ENCODE results near the gene NYAP2.
A peak's percentile ranks its signal among the peaks of the same experiment; 100 is the strongest.

The NYAP2 gene

DNA sequence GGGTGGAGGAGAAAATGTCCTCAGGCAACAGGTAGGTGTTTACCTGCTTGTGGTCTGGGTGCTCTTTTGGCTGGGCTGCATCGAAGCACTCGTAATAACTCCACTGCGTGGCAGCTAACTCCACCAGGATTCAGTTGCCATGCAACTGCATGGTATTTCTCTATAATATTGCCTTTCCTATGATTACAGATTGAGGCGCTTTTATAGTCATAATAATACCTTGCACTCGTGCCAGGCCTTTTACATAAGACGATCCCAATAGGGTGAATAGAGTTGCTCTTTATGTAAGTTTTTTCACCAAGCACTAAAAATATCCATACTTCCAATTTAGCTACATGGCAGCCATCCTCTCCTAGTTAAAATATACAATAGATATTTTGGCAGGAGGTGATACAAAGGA, 19.7 kb upstream of the NYAP2 start:
- Histone ChIP-seq H3K36me3 (ENCODE audit: control insufficient read depth in 4 of 4, insufficient read depth in 4 of 4, low read length in 3 of 4) (no peaks in the 10 kb centered on the region), H3K27ac (ENCODE audit: insufficient read depth in 1 of 2, low read depth in 1 of 2, low read length in 2 of 2, poor library complexity in 1 of 2, severe bottlenecking in 2 of 2) (no peak overlapping the region), H3K4me3 (ENCODE audit: control insufficient read depth in 1 of 7, extremely low read depth in 1 of 7, insufficient read depth in 4 of 7, low read depth in 2 of 7, low read length in 6 of 7) (no peak overlapping the region), H3K4me1 (ENCODE audit: control extremely low read depth in 1 of 4, control insufficient read depth in 4 of 4, insufficient read depth in 4 of 4, low read length in 3 of 4) (no peaks in the 10 kb centered on the region), H3K27me3 (replicated peaks in 2 of 5; ENCODE audit: control insufficient read depth in 4 of 5, insufficient read depth in 5 of 5, low read length in 4 of 5) (no peaks in the 10 kb centered on the region), H3K9me3 (ENCODE audit: control extremely low read depth in 1 of 5, control insufficient read depth in 4 of 5, insufficient read depth in 2 of 5, low read depth in 1 of 5, low read length in 4 of 5) (peaks cover 0 to 2% (median 0%) of the 10 kb centered on the region in 5 experiments)
- WGBS (ENCODE audit: insufficient coverage): 96% methylated on average over 3 of the region's 6 CpGs
- ChIA-PET POLR2A (no interaction called here), CTCF (no interaction called here)
- no peak for DNase-seq

DNA sequence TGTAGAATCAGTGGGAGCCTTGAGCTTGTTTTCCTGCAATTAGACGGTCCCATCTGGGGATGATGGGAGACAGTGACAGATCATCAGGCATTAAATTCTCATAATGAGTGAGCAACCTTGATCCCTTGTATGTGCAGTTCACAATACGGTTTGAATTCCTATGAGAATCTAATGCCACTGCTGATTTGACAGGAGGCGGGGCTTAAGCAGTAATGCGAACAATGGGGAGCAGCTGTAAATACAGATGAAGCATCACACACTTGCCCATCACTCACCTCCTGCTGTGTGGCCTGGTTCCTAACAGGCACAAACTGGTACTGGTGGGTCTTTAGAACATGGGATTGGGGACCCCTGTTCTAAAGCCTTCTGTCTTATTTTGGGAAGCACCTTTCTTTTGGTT, 17.9 kb upstream of the NYAP2 start:
- Histone ChIP-seq H3K4me3 (ENCODE audit: control insufficient read depth in 1 of 7, extremely low read depth in 1 of 7, insufficient read depth in 4 of 7, low read depth in 2 of 7, low read length in 6 of 7) (no peak overlapping the region), H3K27me3 (replicated peaks in 2 of 5; ENCODE audit: control insufficient read depth in 4 of 5, insufficient read depth in 5 of 5, low read length in 4 of 5) (no peaks in the 10 kb centered on the region), H3K4me1 (ENCODE audit: control extremely low read depth in 1 of 4, control insufficient read depth in 4 of 4, insufficient read depth in 4 of 4, low read length in 3 of 4) (no peaks in the 10 kb centered on the region), H3K9me3 (ENCODE audit: control extremely low read depth in 1 of 5, control insufficient read depth in 4 of 5, insufficient read depth in 2 of 5, low read depth in 1 of 5, low read length in 4 of 5) (peaks cover 0 to 2% (median 0%) of the 10 kb centered on the region in 5 experiments), H3K27ac (ENCODE audit: insufficient read depth in 1 of 2, low read depth in 1 of 2, low read length in 2 of 2, poor library complexity in 1 of 2, severe bottlenecking in 2 of 2) (no peak overlapping the region), H3K36me3 (ENCODE audit: control insufficient read depth in 4 of 4, insufficient read depth in 4 of 4, low read length in 3 of 4) (no peaks in the 10 kb centered on the region)
- no peak for DNase-seq
- POLR2A ChIA-PET: no interaction called here
- WGBS (ENCODE audit: insufficient coverage): 88% methylated on average over 4 of the region's 4 CpGs
- CTCF ChIA-PET: no interaction called here

DNA sequence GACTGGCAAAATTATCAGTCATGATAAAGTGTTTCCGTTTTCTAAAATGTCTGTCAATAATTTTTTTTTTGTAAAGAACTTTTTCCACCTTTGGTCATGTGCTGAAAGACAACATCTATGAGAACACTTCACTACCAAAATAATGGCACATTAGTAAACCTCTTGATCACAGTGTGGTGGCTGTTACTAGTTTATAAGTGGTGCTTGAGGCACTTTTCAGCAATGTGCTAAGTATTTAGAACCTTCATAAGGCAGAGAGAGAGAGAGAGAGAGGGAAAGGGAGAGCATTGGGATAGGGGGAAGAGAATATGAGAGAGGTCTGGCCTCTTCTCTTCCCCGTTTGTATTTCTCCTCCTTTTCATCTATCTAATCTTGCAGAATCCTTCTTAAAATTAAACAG, 1.1 kb upstream of the NYAP2 start:
- WGBS (ENCODE audit: insufficient coverage): no CpG with 5 or more reads among the region's 2 CpGs
- ChIA-PET CTCF (no interaction called here), POLR2A (no interaction called here)
- Histone ChIP-seq H3K36me3 (ENCODE audit: control insufficient read depth in 4 of 4, insufficient read depth in 4 of 4, low read length in 3 of 4) (no peaks in the 10 kb centered on the region), H3K4me3 (ENCODE audit: control insufficient read depth in 1 of 7, extremely low read depth in 1 of 7, insufficient read depth in 4 of 7, low read depth in 2 of 7, low read length in 6 of 7) (no peak overlapping the region), H3K9me3 (ENCODE audit: control extremely low read depth in 1 of 5, control insufficient read depth in 4 of 5, insufficient read depth in 2 of 5, low read depth in 1 of 5, low read length in 4 of 5) (no peaks in the 10 kb centered on the region), H3K27me3 (replicated peaks in 2 of 5; ENCODE audit: control insufficient read depth in 4 of 5, insufficient read depth in 5 of 5, low read length in 4 of 5) (no peaks in the 10 kb centered on the region), H3K27ac (ENCODE audit: insufficient read depth in 1 of 2, low read depth in 1 of 2, low read length in 2 of 2, poor library complexity in 1 of 2, severe bottlenecking in 2 of 2) (no peak overlapping the region), H3K4me1 (ENCODE audit: control extremely low read depth in 1 of 4, control insufficient read depth in 4 of 4, insufficient read depth in 4 of 4, low read length in 3 of 4) (no peaks in the 10 kb centered on the region)
- DNase-seq: no peak

DNA sequence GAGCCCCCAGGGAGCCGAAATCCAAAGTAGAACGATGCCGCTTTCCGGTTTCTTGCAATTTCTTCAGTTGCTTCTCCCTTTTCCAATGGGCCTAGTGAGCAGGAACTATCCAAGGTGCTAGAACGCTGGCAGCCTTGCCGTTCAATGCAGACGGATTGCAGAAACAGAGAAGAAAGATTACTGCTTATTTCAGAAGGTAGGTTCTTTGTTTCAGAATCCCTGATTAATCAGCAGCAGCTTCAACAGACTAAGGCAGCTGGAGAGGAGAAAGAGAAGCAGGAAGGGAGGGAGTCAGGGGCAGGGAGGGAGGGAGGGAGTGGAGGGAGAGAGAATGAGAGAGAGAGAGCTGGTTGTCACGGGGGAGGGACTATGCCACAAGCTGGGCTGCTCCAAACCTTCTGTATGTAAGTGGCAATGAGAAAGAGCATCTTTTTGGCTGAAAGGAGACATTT, 576 bp downstream of the NYAP2 start:
- no peak overlapping the region for H3K4me3 ChIP-seq (ENCODE audit: control insufficient read depth in 1 of 7, extremely low read depth in 1 of 7, insufficient read depth in 4 of 7, low read depth in 2 of 7, low read length in 6 of 7)
- no peaks in the 10 kb centered on the region for H3K36me3 ChIP-seq (ENCODE audit: control insufficient read depth in 4 of 4, insufficient read depth in 4 of 4, low read length in 3 of 4)
- no peaks in the 10 kb centered on the region for H3K27me3 ChIP-seq (replicated peaks in 2 of 5; ENCODE audit: control insufficient read depth in 4 of 5, insufficient read depth in 5 of 5, low read length in 4 of 5)
- ChIA-PET POLR2A (no interaction called here), CTCF (no interaction called here)
- DNase-seq: peak; percentile 6 to 17 (median 10)
- H3K27ac ChIP-seq (ENCODE audit: insufficient read depth in 1 of 2, low read depth in 1 of 2, low read length in 2 of 2, poor library complexity in 1 of 2, severe bottlenecking in 2 of 2): no peak overlapping the region
- WGBS (ENCODE audit: insufficient coverage): 12% methylated on average over 5 of the region's 8 CpGs
- H3K4me1 ChIP-seq (ENCODE audit: control extremely low read depth in 1 of 4, control insufficient read depth in 4 of 4, insufficient read depth in 4 of 4, low read length in 3 of 4): no peaks in the 10 kb centered on the region
- H3K9me3 ChIP-seq (ENCODE audit: control extremely low read depth in 1 of 5, control insufficient read depth in 4 of 5, insufficient read depth in 2 of 5, low read depth in 1 of 5, low read length in 4 of 5): peaks cover 0 to 1% (median 0%) of the 10 kb centered on the region in 5 experiments

DNA sequence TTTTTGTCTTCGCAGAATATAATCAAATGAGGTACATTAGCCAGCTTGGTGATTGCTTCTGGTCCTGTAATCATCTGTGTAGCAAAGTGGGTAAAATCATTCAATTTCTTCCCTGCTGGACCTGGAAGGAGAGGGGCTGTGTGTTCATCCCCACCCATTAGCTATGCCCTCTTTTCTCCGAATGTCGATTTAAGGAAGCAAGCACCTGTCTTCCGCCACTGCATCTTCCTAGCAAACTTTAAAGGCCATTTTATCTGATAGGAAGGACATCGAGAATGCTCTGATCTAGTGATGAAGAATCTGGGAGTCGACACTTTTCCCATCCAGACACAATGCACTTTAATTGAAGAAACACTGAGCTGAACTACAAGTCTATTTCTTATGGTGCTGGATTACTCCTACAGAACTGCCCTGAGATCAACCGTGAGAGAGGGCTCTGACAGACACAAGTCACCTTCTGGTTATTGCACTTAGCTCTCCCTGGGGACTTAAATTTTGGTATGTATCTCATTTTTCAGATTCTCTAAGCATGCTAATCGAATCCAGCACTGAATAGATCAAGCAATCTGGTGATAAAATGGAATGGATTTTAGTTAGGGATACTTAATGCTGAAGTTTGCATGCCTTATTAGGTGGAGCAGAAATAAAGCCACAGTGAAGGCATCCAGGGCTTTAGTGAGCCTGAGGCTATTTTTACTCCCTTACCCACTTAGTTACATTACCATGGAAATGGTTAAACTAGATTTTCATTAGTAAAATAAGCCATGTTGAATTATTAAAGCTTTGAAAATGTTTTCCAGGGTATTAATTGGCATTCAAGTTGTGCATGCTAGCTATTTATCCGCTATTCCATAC, 1.3 kb downstream of the NYAP2 start:
- no peak overlapping the region for H3K27ac ChIP-seq (ENCODE audit: insufficient read depth in 1 of 2, low read depth in 1 of 2, low read length in 2 of 2, poor library complexity in 1 of 2, severe bottlenecking in 2 of 2)
- H3K4me1 ChIP-seq (ENCODE audit: control extremely low read depth in 1 of 4, control insufficient read depth in 4 of 4, insufficient read depth in 4 of 4, low read length in 3 of 4): no peaks in the 10 kb centered on the region
- peaks cover 0 to 1% (median 0%) of the 10 kb centered on the region in 5 experiments for H3K9me3 ChIP-seq (ENCODE audit: control extremely low read depth in 1 of 5, control insufficient read depth in 4 of 5, insufficient read depth in 2 of 5, low read depth in 1 of 5, low read length in 4 of 5)
- no peak overlapping the region for H3K4me3 ChIP-seq (ENCODE audit: control insufficient read depth in 1 of 7, extremely low read depth in 1 of 7, insufficient read depth in 4 of 7, low read depth in 2 of 7, low read length in 6 of 7)
- H3K27me3 ChIP-seq (replicated peaks in 2 of 5; ENCODE audit: control insufficient read depth in 4 of 5, insufficient read depth in 5 of 5, low read length in 4 of 5): no peaks in the 10 kb centered on the region
- no peak for DNase-seq
- ChIA-PET POLR2A (no interaction called here), CTCF (no interaction called here)
- H3K36me3 ChIP-seq (ENCODE audit: control insufficient read depth in 4 of 4, insufficient read depth in 4 of 4, low read length in 3 of 4): no peaks in the 10 kb centered on the region
- WGBS (ENCODE audit: insufficient coverage): 88% methylated on average over 6 of the region's 9 CpGs

DNA sequence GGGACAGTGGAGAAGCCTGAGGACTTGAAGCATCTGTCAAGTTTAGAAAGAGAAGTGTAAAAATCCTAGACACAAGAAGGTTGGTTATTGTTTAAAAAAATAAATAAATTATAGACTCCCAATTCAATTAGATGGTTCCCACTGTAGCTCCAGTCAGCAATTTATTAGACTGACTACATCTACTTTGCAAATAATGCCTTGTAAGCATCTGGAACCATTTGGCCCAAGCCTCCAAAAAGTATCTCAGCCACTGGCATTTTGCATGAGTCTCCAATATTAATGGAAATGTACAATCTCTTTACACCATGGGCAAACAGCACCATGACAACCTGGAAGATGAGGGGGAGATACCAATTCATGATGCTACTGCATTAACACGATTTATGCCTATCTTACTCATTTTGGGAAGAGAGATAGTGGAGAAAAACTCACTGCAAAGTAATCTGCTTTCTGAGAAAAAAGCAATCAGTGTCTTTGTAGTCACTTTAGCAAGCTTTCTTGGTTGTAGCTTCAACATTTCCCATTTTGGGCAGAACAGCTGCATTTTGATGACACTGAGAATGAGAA, 2.8 kb downstream of the NYAP2 start:
- H3K4me3 ChIP-seq (ENCODE audit: control insufficient read depth in 1 of 7, extremely low read depth in 1 of 7, insufficient read depth in 4 of 7, low read depth in 2 of 7, low read length in 6 of 7): no peak overlapping the region
- CTCF ChIA-PET: no interaction called here
- no peak overlapping the region for H3K27ac ChIP-seq (ENCODE audit: insufficient read depth in 1 of 2, low read depth in 1 of 2, low read length in 2 of 2, poor library complexity in 1 of 2, severe bottlenecking in 2 of 2)
- H3K27me3 ChIP-seq (replicated peaks in 2 of 5; ENCODE audit: control insufficient read depth in 4 of 5, insufficient read depth in 5 of 5, low read length in 4 of 5): no peaks in the 10 kb centered on the region
- no peaks in the 10 kb centered on the region for H3K36me3 ChIP-seq (ENCODE audit: control insufficient read depth in 4 of 4, insufficient read depth in 4 of 4, low read length in 3 of 4)
- no peaks in the 10 kb centered on the region for H3K4me1 ChIP-seq (ENCODE audit: control extremely low read depth in 1 of 4, control insufficient read depth in 4 of 4, insufficient read depth in 4 of 4, low read length in 3 of 4)
- H3K9me3 ChIP-seq (ENCODE audit: control extremely low read depth in 1 of 5, control insufficient read depth in 4 of 5, insufficient read depth in 2 of 5, low read depth in 1 of 5, low read length in 4 of 5): peaks cover 0 to 1% (median 0%) of the 10 kb centered on the region in 5 experiments
- 57% methylated on average over 1 of the region's 1 CpG for WGBS (ENCODE audit: insufficient coverage)
- POLR2A ChIA-PET: no interaction called here
- no peak for DNase-seq

DNA sequence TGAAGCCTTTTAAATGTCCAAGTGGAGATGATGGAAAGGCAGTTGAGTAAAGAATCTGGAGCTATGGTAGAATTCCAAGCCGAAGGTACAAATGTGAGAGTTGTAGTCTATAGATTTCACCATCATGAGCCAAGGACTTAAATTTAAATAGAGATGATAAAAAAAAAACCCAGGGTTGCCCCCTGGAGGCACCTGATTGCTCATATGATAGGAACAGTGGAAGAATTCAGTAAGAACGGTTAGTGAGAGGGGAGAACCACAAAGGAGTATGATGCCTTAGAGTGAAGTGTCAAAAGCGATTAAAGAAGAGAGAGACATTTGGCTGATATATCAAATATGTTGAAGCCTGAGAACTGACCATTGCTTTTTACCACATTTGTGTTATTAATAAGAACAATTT, 11.9 kb downstream of the NYAP2 start:
- no peak overlapping the region for H3K4me3 ChIP-seq (ENCODE audit: control insufficient read depth in 1 of 7, extremely low read depth in 1 of 7, insufficient read depth in 4 of 7, low read depth in 2 of 7, low read length in 6 of 7)
- 100% methylated on average over 1 of the region's 3 CpGs for WGBS (ENCODE audit: insufficient coverage)
- CTCF ChIA-PET: no interaction called here
- no peak overlapping the region for H3K27ac ChIP-seq (ENCODE audit: insufficient read depth in 1 of 2, low read depth in 1 of 2, low read length in 2 of 2, poor library complexity in 1 of 2, severe bottlenecking in 2 of 2)
- no peaks in the 10 kb centered on the region for H3K4me1 ChIP-seq (ENCODE audit: control extremely low read depth in 1 of 4, control insufficient read depth in 4 of 4, insufficient read depth in 4 of 4, low read length in 3 of 4)
- POLR2A ChIA-PET: no interaction called here
- H3K9me3 ChIP-seq (ENCODE audit: control extremely low read depth in 1 of 5, control insufficient read depth in 4 of 5, insufficient read depth in 2 of 5, low read depth in 1 of 5, low read length in 4 of 5): no peaks in the 10 kb centered on the region
- DNase-seq: no peak
- no peaks in the 10 kb centered on the region for H3K36me3 ChIP-seq (ENCODE audit: control insufficient read depth in 4 of 4, insufficient read depth in 4 of 4, low read length in 3 of 4)
- no peaks in the 10 kb centered on the region for H3K27me3 ChIP-seq (replicated peaks in 2 of 5; ENCODE audit: control insufficient read depth in 4 of 5, insufficient read depth in 5 of 5, low read length in 4 of 5)

Data from common myeloid progenitor, CD34-positive (primary cell).